LNCaP clone FGC (cell line): ENCODE data around the gene EMX2.

Source experiments
- DNase-seq: peaks from one replicate; pipeline ENCODE4 v3.0.0-alpha.2; 2011; ENCODE audit warnings: low read depth
- H3K4me3 ChIP-seq: 2 replicates; pipeline ENCODE4 v1.5.1; 2011; ENCODE audit warnings: mild to moderate bottlenecking, low read depth, low read length, control low read depth
- CTCF ChIP-seq: IDR thresholded peaks from 2 replicates; pipeline ENCODE4 v1.5.1; 2012; ENCODE audit warnings: mild to moderate bottlenecking; ENCODE audit not compliant: control insufficient read depth, insufficient read depth; ENCODE audit errors: extremely low read depth

EMX2 gene

GRCh38 chr10:117587036-117587435 is 44.5 kb downstream of the EMX2 start:
- no peak for TF ChIP-seq CTCF
- no peak for DNase-seq
- no peak overlapping the region for H3K4me3 ChIP-seq

GRCh38 chr10:117590101-117590875 is 47.7 kb downstream of the EMX2 start:
- no peak for DNase-seq
- TF ChIP-seq CTCF = no peak
- H3K4me3 ChIP-seq = no peak overlapping the region

- DNase-seq = no peak
- TF ChIP-seq CTCF = no peak
Observed at GRCh38 chr10:117591043-117591442, 48.5 kb downstream of the EMX2 start.

GRCh38 chr10:117594722-117595121 is 52.2 kb downstream of the EMX2 start:
- no peak for DNase-seq
- H3K4me3 ChIP-seq = no peak overlapping the region
- TF ChIP-seq CTCF = no peak

More at GRCh38 chr10:117591043-117591442, 48.5 kb downstream of the EMX2 start:
- H3K4me3 ChIP-seq = no peak overlapping the region

- H3K4me3 ChIP-seq = no peak overlapping the region
- DNase-seq = no peak
- TF ChIP-seq CTCF = no peak
Observed at GRCh38 chr10:117596706-117597105, 54.2 kb downstream of the EMX2 start.

- no peak overlapping the region for H3K4me3 ChIP-seq
- DNase-seq = no peak
- TF ChIP-seq CTCF = no peak
Observed at GRCh38 chr10:117597216-117597615, 54.7 kb downstream of the EMX2 start.
